Astrocyte (in vitro differentiated cells and primary cell): ENCODE data around the gene FZD7.

Source experiments
- CTCF ChIP-seq: IDR thresholded peaks from 2 replicates; pipeline ENCODE4 v1.5.1; 2011; ENCODE audit warnings: low read depth, mild to moderate bottlenecking, inconsistent platforms, low read length, moderate library complexity; ENCODE audit not compliant: insufficient read depth
- EZH2 ChIP-seq: IDR thresholded peaks from 2 replicates; pipeline ENCODE4 v1.6.1; 2012; ENCODE audit warnings: mild to moderate bottlenecking, low read length, inconsistent platforms; ENCODE audit not compliant: insufficient read depth

DNA sequence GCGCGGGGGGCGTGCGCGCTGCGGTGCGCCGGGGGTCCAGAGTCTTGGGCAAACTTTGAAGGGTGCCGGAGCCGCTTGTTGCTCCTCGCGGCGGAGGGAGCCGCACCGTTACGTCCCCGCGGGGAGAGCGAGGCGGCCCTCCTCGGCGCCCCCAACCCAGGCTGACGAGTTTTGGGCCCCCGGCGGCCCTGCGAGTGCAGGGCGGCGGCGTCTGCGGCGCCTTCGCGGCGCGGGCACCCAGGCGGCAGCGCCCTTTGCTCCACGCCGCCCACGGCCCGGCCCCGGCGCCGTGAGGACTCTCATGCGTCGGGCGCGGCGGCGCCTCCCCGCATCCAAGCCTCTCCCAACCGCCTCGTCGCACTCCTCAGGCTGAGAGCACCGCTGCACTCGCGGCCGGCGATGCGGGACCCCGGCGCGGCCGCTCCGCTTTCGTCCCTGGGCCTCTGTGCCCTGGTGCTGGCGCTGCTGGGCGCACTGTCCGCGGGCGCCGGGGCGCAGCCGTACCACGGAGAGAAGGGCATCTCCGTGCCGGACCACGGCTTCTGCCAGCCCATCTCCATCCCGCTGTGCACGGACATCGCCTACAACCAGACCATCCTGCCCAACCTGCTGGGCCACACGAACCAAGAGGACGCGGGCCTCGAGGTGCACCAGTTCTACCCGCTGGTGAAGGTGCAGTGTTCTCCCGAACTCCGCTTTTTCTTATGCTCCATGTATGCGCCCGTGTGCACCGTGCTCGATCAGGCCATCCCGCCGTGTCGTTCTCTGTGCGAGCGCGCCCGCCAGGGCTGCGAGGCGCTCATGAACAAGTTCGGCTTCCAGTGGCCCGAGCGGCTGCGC, 814 bp downstream of the FZD7 start:
- no peak for TF ChIP-seq EZH2
- no peak for TF ChIP-seq CTCF
